A673 (cell line): Measurements from ENCODE around the gene P2RY4. TPM values are rescaled to one million over a fixed set of nuclear protein-coding genes. Genes with fewer than 3 reads are reported as not detected.
"Not testable (repeated sequence)": the region's sequence is repeated elsewhere in the genome, so short reads cannot be mapped to it uniquely, and the experiment has no call there.

Experiments used
- BruUV-seq: library from RNA; stranded (reverse); fragments of 400-500 nt; replicated peaks from 2 replicates; lab custom pipeline; 2021; lab: Mats Ljungman, UMichigan
- CTCF ChIA-PET: fragments of 300-600 bp; sonication (Branson Sonifier 250); formaldehyde crosslinking; loops from one replicate; lab custom pipeline; 2022; ENCODE audit warnings: antibody characterized with exemption; lab: Charles Lee
- POLR2A ChIA-PET: fragments of 300-600 bp; sonication (Branson Sonifier 250); formaldehyde crosslinking; loops from one replicate; lab custom pipeline; 2022; ENCODE audit warnings: antibody characterized with exemption; ENCODE audit not compliant: low non-redundant PET; lab: Charles Lee
- DNase-seq: peaks from one replicate; pipeline ENCODE4 v3.0.0-alpha.2; 2015; ENCODE audit warnings: low spot score
- H3K27ac ChIP-seq: fragments of 200-600 bp; sonication (generic); 2 replicates; pipeline ENCODE4 v1.5.1; 2016; ENCODE audit warnings: mixed run types, low read depth, mild to moderate bottlenecking, mixed read lengths, antibody characterized with exemption, low read length; ENCODE audit not compliant: poor library complexity, severe bottlenecking
- H3K27me3 ChIP-seq: fragments of 200-600 bp; sonication (generic); replicated peaks from 2 replicates; pipeline ENCODE4 v1.6.1; 2017; ENCODE audit warnings: mixed run types, low read depth, mild to moderate bottlenecking, mixed read lengths, antibody characterized with exemption, low read length; ENCODE audit not compliant: insufficient read depth, poor library complexity
- H3K36me3 ChIP-seq: fragments of 200-600 bp; sonication (generic); 2 replicates; pipeline ENCODE4 v1.6.1; 2016; ENCODE audit warnings: mixed run types, mild to moderate bottlenecking, mixed read lengths, antibody characterized with exemption, low read length; ENCODE audit not compliant: insufficient read depth, poor library complexity, severe bottlenecking
- H3K4me1 ChIP-seq: fragments of 200-600 bp; sonication (generic); 2 replicates; pipeline ENCODE4 v1.6.1; 2017; ENCODE audit warnings: mixed run types, mild to moderate bottlenecking, mixed read lengths, antibody characterized with exemption, low read length; ENCODE audit not compliant: insufficient read depth, poor library complexity, severe bottlenecking
- H3K4me3 ChIP-seq: fragments of 200-600 bp; sonication (generic); 2 replicates; pipeline ENCODE4 v1.5.1; 2016; ENCODE audit warnings: low read depth, mixed run types, mild to moderate bottlenecking, mixed read lengths, low read length; ENCODE audit not compliant: poor library complexity, severe bottlenecking
- H3K9me3 ChIP-seq: fragments of 200-600 bp; sonication (generic); 2 replicates; pipeline ENCODE4 v1.6.1; 2016; ENCODE audit warnings: mixed run types, low read depth, mild to moderate bottlenecking, mixed read lengths, antibody characterized with exemption, low read length; ENCODE audit not compliant: poor library complexity, severe bottlenecking
- EZH2 ChIP-seq: fragments of 200-600 bp; sonication (generic); IDR thresholded peaks from 2 replicates; pipeline ENCODE4 v1.6.1; 2017; ENCODE audit warnings: borderline replicate concordance, low read depth, mild to moderate bottlenecking, mixed read lengths, antibody characterized with exemption, low read length; ENCODE audit not compliant: poor library complexity, severe bottlenecking
- intact Hi-C: fragments of 100-400 bp; cut with micrococcal nuclease; formaldehyde crosslinking; loops from one replicate; pipeline ENCODE4 v1.10.0; 2022; ENCODE audit not compliant: unreplicated experiment
- total RNA-seq: library from RNA; stranded (reverse); gene quantifications from 2 replicates; pipeline ENCODE4 v1.2.3, GENCODE V29; 2021
- TF ChIP-seq, protein P1 (sequence below): fragments of 300-800, 200-600 bp; sonication (generic); conservative IDR thresholded peaks from 2 replicates; pipeline ENCODE4 v1.5.1; 2017; ENCODE audit warnings: low read depth, mild to moderate bottlenecking, antibody characterized with exemption, low read length, moderate library complexity, mixed read lengths

Gene P2RY4
- total RNA-seq, 1 experiment from 2014 or later: not detected

DNA sequence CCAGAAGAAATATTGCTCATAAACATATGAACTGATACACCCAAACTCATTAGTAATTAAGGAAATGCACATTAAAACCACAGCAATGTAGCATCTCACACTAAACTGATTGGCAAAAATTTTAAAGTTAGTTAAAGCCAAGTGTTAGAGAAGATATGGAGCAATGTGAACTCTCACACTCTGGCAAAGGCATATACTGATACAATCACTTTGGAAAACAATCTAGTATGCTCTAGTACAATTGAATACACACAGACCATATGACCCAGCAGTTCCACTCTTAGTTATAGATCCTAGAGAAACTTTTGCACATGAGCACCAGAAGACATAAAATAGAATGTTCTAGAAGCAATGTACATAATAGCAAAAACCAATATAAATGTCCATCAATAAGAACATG lies 34.0 kb downstream of the P2RY4 start:
- Histone ChIP-seq H3K27ac (no peak overlapping the region), H3K4me3 (no peak overlapping the region), H3K27me3 (no peaks in the 10 kb centered on the region), H3K4me1 (no peaks in the 10 kb centered on the region), H3K9me3 (no peaks in the 10 kb centered on the region), H3K36me3 (no peaks in the 10 kb centered on the region)
- intact Hi-C loops: no loop called here
- DNase-seq: no peak
- TF ChIP-seq, protein P1, sequence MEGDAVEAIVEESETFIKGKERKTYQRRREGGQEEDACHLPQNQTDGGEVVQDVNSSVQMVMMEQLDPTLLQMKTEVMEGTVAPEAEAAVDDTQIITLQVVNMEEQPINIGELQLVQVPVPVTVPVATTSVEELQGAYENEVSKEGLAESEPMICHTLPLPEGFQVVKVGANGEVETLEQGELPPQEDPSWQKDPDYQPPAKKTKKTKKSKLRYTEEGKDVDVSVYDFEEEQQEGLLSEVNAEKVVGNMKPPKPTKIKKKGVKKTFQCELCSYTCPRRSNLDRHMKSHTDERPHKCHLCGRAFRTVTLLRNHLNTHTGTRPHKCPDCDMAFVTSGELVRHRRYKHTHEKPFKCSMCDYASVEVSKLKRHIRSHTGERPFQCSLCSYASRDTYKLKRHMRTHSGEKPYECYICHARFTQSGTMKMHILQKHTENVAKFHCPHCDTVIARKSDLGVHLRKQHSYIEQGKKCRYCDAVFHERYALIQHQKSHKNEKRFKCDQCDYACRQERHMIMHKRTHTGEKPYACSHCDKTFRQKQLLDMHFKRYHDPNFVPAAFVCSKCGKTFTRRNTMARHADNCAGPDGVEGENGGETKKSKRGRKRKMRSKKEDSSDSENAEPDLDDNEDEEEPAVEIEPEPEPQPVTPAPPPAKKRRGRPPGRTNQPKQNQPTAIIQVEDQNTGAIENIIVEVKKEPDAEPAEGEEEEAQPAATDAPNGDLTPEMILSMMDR: no peak
- TF ChIP-seq EZH2: no peak
- BruUV-seq: no TSS peak
- ChIA-PET POLR2A (no interaction called here), CTCF (no interaction called here)

DNA sequence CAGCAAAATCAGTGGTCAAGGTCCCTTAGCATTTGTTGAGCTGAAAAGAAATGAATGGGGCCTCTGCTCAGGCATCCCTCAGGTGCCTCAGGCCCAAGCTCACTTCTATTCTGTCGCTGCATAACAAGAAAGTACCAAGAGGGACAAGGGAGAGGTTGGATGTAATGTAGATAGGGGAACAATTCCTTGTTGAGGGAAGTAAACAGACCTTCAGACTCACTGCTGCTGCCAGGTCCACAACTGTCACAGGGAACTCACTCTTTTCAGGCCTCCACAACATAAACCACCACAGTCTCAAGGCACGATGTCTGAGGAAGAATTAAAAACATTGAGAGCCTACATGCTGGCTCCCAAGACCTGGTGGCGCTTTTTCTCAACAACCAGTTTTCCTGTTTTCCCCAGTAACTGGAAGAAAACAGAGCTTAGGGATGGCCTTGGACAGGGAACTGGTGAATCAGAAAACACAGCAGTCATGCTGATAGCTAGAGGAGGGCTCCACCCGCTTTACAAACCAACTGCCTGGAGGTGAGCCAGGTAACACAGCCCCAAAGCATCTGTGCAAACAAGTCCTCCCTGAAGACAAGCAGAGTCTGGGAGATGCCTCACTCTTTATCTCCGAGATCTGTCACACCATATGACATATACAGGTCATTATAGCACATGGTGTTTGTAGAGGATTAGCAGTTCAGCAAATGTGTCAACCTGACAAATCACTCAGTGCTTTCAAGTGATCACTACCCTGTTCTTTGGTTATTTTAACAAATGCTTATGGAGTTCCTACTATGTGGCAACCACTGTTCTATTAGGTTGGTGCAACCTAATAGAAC lies 39.9 kb downstream of the P2RY4 start:
- Histone ChIP-seq H3K9me3 (no peaks in the 10 kb centered on the region), H3K4me3 (no peak overlapping the region), H3K27me3 (no peaks in the 10 kb centered on the region), H3K27ac (no peak overlapping the region), H3K36me3 (no peaks in the 10 kb centered on the region), H3K4me1 (no peaks in the 10 kb centered on the region)
- ChIA-PET CTCF (no interaction called here), POLR2A (interaction anchor here (0.7 kb wide), 1 partner anchor 80 kb away, joined by 3 read pairs; no protein-coding TSS in a partner anchor)
- intact Hi-C loops: no loop called here
- BruUV-seq: no TSS peak
- TF ChIP-seq, protein P1: no peak
- no peak for TF ChIP-seq EZH2
- DNase-seq: no peak

GRCh38 chrX:70209570-70209969 lies 50.4 kb downstream of the P2RY4 start:
- CTCF ChIA-PET, H3K27ac ChIP-seq, intact Hi-C loops, H3K36me3 ChIP-seq, H3K9me3 ChIP-seq, H3K4me1 ChIP-seq, H3K27me3 ChIP-seq, H3K4me3 ChIP-seq, BruUV-seq, POLR2A ChIA-PET: not testable (repeated sequence)
- peak; percentile 17 for DNase-seq
